RWPE2 (cell line): ENCODE data around the gene ZSCAN25.

Experiments used
- ATAC-seq: fragments of 200-7000 bp; cut with Tn5 transposase; 3 replicates; pipeline ENCODE4 v1.9.1; 2021; ENCODE audit warnings: low read depth
- DNase-seq: peaks from one replicate; pipeline ENCODE4 v3.0.0-alpha.2; 2020; ENCODE audit warnings: low spot score
- H3K27ac ChIP-seq: fragments of 450-650 bp; 2 replicates; pipeline ENCODE4 v1.5.1; 2017; ENCODE audit warnings: mild to moderate bottlenecking; ENCODE audit not compliant: poor library complexity, severe bottlenecking
- H3K27me3 ChIP-seq: fragments of 250-450 bp; sonication (Bioruptor Pico); 2 replicates; pipeline ENCODE4 v1.5.1; 2021; ENCODE audit warnings: mild to moderate bottlenecking, moderate library complexity; ENCODE audit not compliant: insufficient read depth, poor library complexity, severe bottlenecking
- H3K36me3 ChIP-seq: fragments of 250-450 bp; sonication (Bioruptor Pico); 2 replicates; pipeline ENCODE4 v1.5.1; 2020; ENCODE audit warnings: low read depth, mild to moderate bottlenecking, moderate library complexity
- H3K4me1 ChIP-seq: fragments of 250-450 bp; sonication (Bioruptor Pico); 2 replicates; pipeline ENCODE4 v1.5.1; 2021; ENCODE audit warnings: mild to moderate bottlenecking, moderate library complexity; ENCODE audit not compliant: insufficient read depth, poor library complexity, severe bottlenecking
- H3K4me3 ChIP-seq: fragments of 250-450 bp; sonication (Bioruptor Pico); 2 replicates; pipeline ENCODE4 v1.5.1; 2021; ENCODE audit warnings: mild to moderate bottlenecking, moderate library complexity; ENCODE audit not compliant: severe bottlenecking
- H3K9me3 ChIP-seq: fragments of 250-450 bp; sonication (Bioruptor Pico); 2 replicates; pipeline ENCODE4 v1.5.1; 2021; ENCODE audit warnings: mild to moderate bottlenecking, moderate library complexity; ENCODE audit not compliant: severe bottlenecking
- CTCF ChIP-seq: fragments of 450-650 bp; IDR thresholded peaks from one replicate; pipeline ENCODE4 v1.5.1; 2017; ENCODE audit warnings: mild to moderate bottlenecking, moderate library complexity; ENCODE audit not compliant: poor library complexity, severe bottlenecking

The ZSCAN25 gene

GRCh38 chr7:99643464-99643863, 26.7 kb downstream of the ZSCAN25 start:
- no peaks in the 10 kb centered on the region for H3K27me3 ChIP-seq
- no peaks in the 10 kb centered on the region for H3K4me1 ChIP-seq
- no peak for ATAC-seq
- TF ChIP-seq CTCF = no peak
- H3K4me3 ChIP-seq = no peak overlapping the region
- H3K36me3 ChIP-seq = no peaks in the 10 kb centered on the region
- peaks cover 3% of the 10 kb centered on the region for H3K9me3 ChIP-seq
- DNase-seq = no peak
- H3K27ac ChIP-seq = no peak overlapping the region

- no peaks in the 10 kb centered on the region for H3K4me1 ChIP-seq
- ATAC-seq (no peak), DNase-seq (no peak)
- H3K4me3 ChIP-seq = no peak overlapping the region
- no peaks in the 10 kb centered on the region for H3K36me3 ChIP-seq
- H3K27ac ChIP-seq = no peak overlapping the region
- H3K9me3 ChIP-seq = peaks cover 3% of the 10 kb centered on the region
- no peak for TF ChIP-seq CTCF
- H3K27me3 ChIP-seq = no peaks in the 10 kb centered on the region
These were observed 27.7 kb downstream of the ZSCAN25 start for GRCh38 chr7:99644431-99644830.

GRCh38 chr7:99645590-99645989, 28.8 kb downstream of the ZSCAN25 start:
- DNase-seq (no peak), ATAC-seq (no peak)
- Histone ChIP-seq H3K36me3 (no peaks in the 10 kb centered on the region), H3K4me3 (no peak overlapping the region), H3K27me3 (no peaks in the 10 kb centered on the region), H3K4me1 (no peaks in the 10 kb centered on the region), H3K27ac (no peak overlapping the region), H3K9me3 (peaks cover 3% of the 10 kb centered on the region)
- no peak for TF ChIP-seq CTCF

GRCh38 chr7:99648843-99649242, 32.1 kb downstream of the ZSCAN25 start:
- ATAC-seq (no peak), DNase-seq (no peak)
- Histone ChIP-seq H3K36me3 (no peaks in the 10 kb centered on the region), H3K27ac (no peak overlapping the region), H3K4me1 (no peaks in the 10 kb centered on the region), H3K9me3 (peaks cover 3% of the 10 kb centered on the region), H3K4me3 (no peak overlapping the region), H3K27me3 (no peaks in the 10 kb centered on the region)
- no peak for TF ChIP-seq CTCF

GRCh38 chr7:99651290-99651689, 34.5 kb downstream of the ZSCAN25 start:
- no peak for ATAC-seq
- Histone ChIP-seq H3K36me3 (no peaks in the 10 kb centered on the region), H3K27ac (no peak overlapping the region), H3K4me3 (no peak overlapping the region), H3K27me3 (no peaks in the 10 kb centered on the region), H3K4me1 (no peaks in the 10 kb centered on the region), H3K9me3 (no peaks in the 10 kb centered on the region)
- no peak for DNase-seq
- no peak for TF ChIP-seq CTCF
